Raji (cell line): ENCODE measurements around the gene F2.

ENCODE experiments used
- POLR2A ChIP-seq: IDR thresholded peaks from 2 replicates; pipeline ENCODE4 v1.6.1; 2011; ENCODE audit warnings: low read depth, low read length, control low read depth; ENCODE audit not compliant: insufficient read depth

Gene F2

GRCh38 chr11:46725338-46726205 is 6.6 kb downstream of the F2 start:
- TF ChIP-seq POLR2A, result no peak

GRCh38 chr11:46726206-46726862 is 7.3 kb downstream of the F2 start:
- TF ChIP-seq POLR2A, result no peak

- TF ChIP-seq POLR2A, result no peak
These were observed 9.1 kb downstream of the F2 start for GRCh38 chr11:46727952-46728658.

GRCh38 chr11:46728659-46729040 is 9.6 kb downstream of the F2 start:
- no peak for TF ChIP-seq POLR2A

GRCh38 chr11:46729110-46730027 is 10.4 kb downstream of the F2 start:
- TF ChIP-seq POLR2A, result no peak

- TF ChIP-seq POLR2A, result no peak
These were observed 12.5 kb downstream of the F2 start for GRCh38 chr11:46731545-46731944.

- no peak for TF ChIP-seq POLR2A
These were observed 14.2 kb downstream of the F2 start for GRCh38 chr11:46733234-46733633.

GRCh38 chr11:46736146-46736545 is 17.1 kb downstream of the F2 start:
- no peak for TF ChIP-seq POLR2A

GRCh38 chr11:46736615-46737014 is 17.6 kb downstream of the F2 start:
- no peak for TF ChIP-seq POLR2A

GRCh38 chr11:46737699-46738098 is 18.7 kb downstream of the F2 start:
- no peak for TF ChIP-seq POLR2A

GRCh38 chr11:46738887-46739286 is 19.9 kb downstream of the F2 start:
- no peak for TF ChIP-seq POLR2A

- no peak for TF ChIP-seq POLR2A
These were observed 22.8 kb downstream of the F2 start for GRCh38 chr11:46741600-46742484.

GRCh38 chr11:46743043-46743442 is 24.0 kb downstream of the F2 start:
- no peak for TF ChIP-seq POLR2A

- no peak for TF ChIP-seq POLR2A
These were observed 24.8 kb downstream of the F2 start for GRCh38 chr11:46743693-46744339.

- no peak for TF ChIP-seq POLR2A
These were observed 26.3 kb downstream of the F2 start for GRCh38 chr11:46745328-46745727.
